Stimulated activated CD4-positive, alpha-beta T cell treated with anti-CD3 and anti-CD28 coated beads, Interleukin-15, amount 100 ng/mL, for 48 hours (primary cell): ENCODE results near the gene SIRT3.
A peak's percentile ranks its signal among the peaks of the same experiment; 100 is the strongest.
"Not testable (repeated sequence)": the region's sequence is repeated elsewhere in the genome, so short reads cannot be mapped to it uniquely, and the experiment has no call there.

Experiments used
- DNase-seq, 2 donors: peaks; one replicate each; pipeline ENCODE4 v3.0.0-alpha.2; 2020; ENCODE audit warnings: low read depth in 2 of 2

Gene SIRT3

GRCh38 chr11:270451-271318, 34.5 kb upstream of the SIRT3 start:
- DNase-seq: no peak

DNA sequence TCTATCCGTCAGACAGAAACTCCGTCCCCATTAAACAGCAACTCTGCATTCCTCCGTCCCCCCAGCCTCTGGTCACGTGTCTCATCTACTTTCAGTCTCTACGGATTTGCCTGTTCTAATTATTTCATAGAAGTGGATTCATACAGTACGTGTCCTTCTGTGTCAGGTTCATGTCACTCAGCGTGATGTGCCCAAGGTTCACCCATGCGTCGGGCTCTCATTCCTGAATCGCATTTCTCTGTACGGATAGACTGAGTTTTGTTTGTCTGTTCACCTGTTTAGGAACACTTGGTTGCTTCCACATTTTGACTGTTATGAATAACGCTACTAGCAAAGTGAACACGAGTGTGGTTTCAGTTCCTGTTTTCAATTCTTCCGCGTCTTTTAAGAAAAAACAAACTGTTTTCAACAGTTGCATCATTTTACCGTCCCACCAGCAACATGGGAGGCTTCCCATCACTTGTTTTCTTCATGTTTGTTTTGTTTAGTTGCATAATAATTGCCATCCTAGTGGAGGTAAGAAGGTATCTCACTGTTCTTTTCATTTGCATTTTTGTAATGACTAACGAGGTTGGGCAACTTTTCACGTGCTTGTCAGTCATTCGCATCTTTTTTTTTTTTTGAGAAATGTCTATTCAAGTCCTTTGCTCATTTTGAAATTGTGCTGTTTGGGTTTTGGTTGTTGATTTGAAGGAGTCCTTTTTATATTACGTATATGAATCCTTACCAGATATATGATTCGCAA, 33.2 kb upstream of the SIRT3 start:
- peak in 1 of 2 donors; percentile 44 for DNase-seq

DNA sequence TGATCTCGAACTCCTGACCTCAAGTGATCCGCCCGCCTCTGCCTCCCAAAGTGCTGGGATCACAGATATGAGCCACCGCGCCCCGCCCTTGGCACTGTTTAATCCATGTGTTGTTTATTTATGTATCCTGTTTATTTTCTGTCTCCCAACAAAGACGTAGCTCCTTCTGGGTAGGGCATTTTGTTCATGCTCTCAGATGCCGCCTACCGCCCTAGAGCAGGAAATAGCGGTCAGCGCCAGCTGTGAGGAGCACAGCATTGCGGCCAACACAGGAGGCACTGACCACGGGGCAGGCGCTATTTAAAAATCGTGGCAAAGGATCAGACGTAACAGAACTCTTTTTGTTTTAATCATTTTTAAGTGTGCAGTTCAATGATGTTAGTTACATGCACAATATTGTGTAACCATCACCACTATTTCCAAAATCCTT, 32.6 kb upstream of the SIRT3 start:
- DNase-seq: not testable (repeated sequence)

GRCh38 chr11:267491-267994, 31.4 kb upstream of the SIRT3 start:
- DNase-seq: no peak

DNA sequence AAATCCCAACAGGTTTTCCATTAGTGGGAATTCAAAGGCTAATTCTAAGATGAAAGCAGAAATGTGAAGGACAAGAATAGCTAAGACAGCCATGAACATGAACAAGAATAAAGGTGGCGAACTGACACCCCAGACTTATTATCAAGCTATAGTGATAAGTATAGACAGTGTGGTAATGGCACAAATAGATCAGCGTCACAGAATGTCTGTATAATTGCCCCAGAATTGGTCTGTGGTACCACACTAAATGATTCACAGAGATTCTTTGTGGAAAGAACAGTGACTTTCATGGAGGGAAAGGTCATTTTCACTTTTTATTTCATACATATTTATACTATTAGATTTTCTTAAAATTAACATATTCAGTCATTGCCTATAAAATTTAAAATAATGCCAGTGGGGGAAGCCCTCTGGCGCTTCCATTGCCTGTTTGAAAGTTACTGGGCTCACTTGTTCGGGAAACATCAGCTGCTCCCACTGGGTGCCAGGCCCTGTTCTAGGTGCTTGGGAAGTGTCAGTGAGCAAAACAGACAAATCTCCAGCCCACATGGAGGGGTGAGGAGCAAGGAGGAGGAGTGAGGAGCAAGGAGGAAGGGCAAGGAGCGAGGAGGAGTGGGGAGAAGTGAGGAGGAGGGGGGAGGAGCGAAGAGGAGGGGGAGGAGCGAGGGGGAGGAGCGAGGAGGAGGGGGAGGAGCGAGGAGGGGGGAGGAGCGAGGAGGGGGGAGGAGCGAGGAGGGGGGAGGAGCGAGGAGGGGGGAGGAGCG, 30.7 kb upstream of the SIRT3 start:
- DNase-seq: no peak

- no peak for DNase-seq
These were observed 25.5 kb upstream of the SIRT3 start for GRCh38 chr11:261624-262023.

DNA sequence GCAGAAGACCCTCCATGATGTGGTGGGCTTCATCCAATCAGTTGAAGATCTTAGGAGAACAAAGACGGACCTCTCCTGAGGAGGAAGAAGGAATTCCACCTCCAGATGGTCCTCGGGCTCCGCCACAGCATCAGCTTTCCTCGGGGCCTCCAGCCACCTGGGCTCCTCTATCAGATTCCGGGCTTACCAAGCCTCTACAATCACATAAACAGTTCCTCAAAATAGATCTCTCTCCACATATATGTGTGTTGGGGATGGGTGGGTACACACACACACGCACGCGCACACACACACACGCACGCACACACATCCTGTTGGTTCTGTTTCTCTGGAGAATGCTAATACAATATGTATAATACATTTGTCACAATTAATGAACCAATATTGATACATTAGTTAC, 23.3 kb upstream of the SIRT3 start:
- no peak for DNase-seq

DNA sequence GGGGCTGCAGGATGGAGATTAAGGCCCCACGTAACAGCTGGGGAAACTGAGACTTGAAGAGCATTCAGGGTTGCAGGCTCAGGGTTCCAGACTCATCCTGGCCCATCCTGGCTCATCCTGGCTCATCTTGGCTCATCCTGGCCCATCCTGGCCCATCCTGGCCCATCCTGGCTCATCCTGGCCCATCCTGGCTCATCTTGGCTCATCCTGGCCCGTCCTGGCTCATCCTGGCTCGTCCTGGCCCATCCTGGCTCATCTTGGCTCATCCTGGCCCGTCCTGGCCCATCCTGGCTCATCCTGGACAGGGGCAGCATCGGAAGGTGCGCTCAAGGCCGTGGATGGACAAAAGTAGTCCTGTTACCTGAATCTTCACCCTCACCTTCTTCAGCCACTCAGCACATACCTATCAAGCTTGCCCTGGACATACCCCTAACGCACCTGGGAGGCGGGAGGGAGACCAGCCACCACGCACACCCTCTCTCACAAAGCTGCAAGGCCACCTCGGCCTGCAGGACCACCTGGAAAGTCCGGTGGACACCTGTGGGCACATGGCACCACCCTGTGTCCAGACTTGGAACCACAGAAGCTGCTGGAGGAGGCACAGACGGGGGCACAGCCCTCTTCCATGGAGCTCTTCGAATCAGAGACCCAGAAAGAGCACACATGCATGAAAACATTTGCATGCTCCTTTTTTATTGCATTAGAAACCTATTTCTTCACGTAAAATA, 21.8 kb upstream of the SIRT3 start:
- no peak for DNase-seq

GRCh38 chr11:256952-257737, 21.0 kb upstream of the SIRT3 start:
- no peak for DNase-seq

DNA sequence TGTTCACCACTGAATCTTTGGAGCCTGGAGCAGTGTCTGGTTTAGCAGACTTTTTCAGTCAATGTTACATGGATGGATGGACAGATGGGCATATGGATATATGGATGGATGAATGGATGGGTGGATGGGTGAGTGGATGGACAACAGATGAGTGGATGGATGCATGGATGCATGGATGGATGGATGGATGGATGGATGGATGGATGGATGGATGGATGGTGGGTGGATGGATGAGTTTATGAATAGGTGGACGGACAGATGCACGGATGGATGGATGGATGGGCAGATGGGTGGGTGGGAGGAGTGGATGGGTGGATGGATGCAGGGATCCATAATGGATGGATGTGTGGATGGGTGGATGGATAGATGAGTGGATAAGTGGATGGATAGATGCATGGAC, 19.7 kb upstream of the SIRT3 start:
- DNase-seq: no peak

- no peak for DNase-seq
These were observed 19.0 kb upstream of the SIRT3 start for GRCh38 chr11:255176-255575.

DNA sequence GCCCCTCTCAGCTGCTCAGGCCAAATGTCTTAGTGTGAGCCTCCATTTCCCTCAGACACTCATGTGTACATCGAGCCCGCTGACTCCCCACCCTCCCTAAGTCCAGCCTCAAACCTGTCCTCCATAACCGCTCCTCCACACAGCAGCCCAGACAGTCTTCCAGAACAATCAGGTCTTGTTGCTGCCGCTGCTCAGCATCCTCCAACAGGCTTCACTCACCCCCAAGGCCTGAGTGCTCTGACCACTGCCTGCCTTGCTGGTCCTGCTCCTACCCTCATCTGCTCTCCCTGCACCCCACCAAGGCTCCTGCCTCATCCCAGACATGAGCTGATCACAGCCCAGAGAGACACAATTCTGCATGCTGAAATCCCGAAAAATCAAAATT, 17.7 kb upstream of the SIRT3 start:
- DNase-seq: no peak

DNA sequence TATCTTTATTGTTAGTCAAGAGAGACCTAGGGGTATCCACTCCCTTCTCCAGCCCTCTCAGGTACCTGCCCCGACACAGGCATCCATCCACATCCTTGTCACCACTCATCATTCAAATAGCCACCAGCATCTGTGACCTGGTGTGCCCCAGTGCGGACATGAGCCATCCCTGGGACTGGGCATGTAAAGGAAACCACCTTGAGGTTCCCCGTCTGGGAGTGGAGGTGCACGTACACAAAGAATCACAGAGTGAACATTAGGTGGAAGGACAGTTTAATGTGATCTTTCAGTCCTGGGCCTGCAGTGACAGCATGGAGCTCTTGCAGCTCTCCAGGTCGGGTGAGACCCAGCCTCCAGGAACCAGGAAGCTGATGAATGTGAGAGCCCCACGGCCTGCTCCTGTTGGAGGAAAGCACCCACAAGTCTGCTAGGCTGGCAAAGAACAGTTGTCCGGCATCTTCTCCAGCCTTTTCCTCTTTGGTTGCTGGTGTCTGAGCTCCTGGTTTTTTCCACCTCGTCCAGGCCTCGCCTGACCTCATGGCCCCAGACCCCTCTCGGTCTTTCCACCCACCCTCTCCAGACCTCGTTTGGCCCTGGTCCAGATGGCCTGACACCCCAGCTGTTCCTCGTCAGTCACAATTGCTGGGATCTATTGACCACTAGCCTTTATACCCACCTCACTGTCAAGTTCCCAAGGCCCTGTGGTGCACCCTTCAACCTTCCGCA, 17.2 kb upstream of the SIRT3 start:
- no peak for DNase-seq

- DNase-seq: no peak
These were observed 16.5 kb upstream of the SIRT3 start for GRCh38 chr11:252666-253065.

DNA sequence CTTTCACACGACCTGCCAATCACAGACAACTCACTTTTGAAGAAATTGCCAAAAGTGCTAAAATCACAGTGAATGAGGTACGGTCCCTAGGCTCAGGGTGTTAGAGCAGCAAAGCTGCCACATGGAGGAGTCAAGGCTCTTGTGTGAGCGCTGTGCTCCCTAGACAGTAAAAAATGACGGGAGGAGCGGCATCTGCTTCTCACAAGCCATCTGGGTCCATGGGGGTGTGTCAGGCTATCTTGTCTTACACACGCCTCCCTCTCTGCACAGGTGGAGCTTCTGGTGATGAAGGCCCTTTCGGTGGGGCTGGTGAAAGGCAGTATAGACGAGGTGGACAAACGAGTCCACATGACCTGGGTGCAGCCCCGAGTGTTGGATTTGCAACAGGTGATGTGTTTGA, 15.4 kb upstream of the SIRT3 start:
- no peak for DNase-seq

DNA sequence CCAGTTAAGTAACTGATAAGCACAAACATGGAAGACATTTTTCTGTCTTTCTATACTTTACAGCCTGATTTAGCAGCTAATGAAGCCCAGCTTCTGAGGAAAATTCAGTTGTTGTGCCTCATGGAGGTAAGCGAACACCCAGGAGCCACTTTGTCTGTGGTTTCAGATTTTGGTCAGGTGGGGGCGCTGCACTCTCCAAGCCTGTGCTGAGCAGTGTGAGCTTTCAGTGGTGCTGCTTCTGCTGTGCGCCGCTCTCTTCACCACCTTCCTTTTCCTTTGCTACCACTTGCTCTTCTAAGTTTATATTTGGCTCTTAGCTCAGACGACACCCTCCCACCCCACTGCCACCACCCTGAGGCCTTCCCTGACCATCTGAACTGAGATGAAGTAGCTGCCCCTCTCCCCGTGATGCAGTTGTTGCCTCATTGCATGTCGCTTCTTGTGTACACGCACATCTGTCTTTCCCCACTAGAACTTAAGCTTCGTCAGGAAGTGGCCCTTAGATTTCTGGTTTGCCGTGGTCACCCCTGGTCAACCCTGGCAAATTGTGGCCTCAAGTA, 14.7 kb upstream of the SIRT3 start:
- DNase-seq: peak; percentile 51 to 75

GRCh38 chr11:250274-250673, 14.1 kb upstream of the SIRT3 start:
- no peak for DNase-seq

- DNase-seq: no peak
These were observed 12.9 kb upstream of the SIRT3 start for GRCh38 chr11:249062-249461.

DNA sequence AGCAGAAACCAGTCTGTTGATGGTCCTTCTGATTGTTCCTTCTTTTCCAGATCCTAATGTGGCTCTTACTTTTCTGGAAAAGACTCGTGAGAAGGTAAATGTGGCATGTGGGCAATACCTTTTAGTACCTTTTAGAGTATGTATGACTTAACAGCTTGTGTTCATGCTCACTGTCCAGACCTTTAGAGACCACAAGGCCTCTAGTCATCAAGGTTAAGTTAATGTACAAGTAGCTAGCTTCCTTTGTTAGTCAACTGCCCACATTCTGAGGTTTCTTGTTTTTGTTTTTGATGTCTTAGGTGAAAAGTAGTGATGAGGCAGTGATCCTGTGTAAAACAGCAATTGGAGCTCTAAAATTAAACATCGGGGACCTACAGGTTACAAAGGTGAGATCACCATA, 8.2 kb upstream of the SIRT3 start:
- DNase-seq: no peak

- DNase-seq: no peak
These were observed 5.5 kb upstream of the SIRT3 start for GRCh38 chr11:241634-242033.
